Measurements from ENCODE around the gene CD244.
"Not testable (repeated sequence)": the region's sequence is repeated elsewhere in the genome, so short reads cannot be mapped to it uniquely, and the experiment has no call there.

GRCh38 chr1:160875591-160875990 is 12.9 kb upstream of the CD244 start:
- TF ChIP-seq POLR2A (IDR thresholded peaks at IDR 0.05; ENCODE audit: low read depth, low read length); TAF1 (IDR thresholded peaks at IDR 0.05; ENCODE audit: borderline replicate concordance, low read depth, low read length); POLR2AphosphoS5 (IDR thresholded peaks at IDR 0.05; ENCODE audit: low read depth, low read length): not testable (repeated sequence)

Measured in GM12892 (cell line).